GM19239 (cell line): ENCODE results near the gene BRIP1.
"Not testable (repeated sequence)": the region's sequence is repeated elsewhere in the genome, so short reads cannot be mapped to it uniquely, and the experiment has no call there.

Source experiments
- DNase-seq: peaks from one replicate; pipeline ENCODE4 v3.0.0; 2011; ENCODE audit warnings: low spot score; ENCODE audit not compliant: insufficient read length
- FAIRE-seq: peaks from 2 replicates; lab custom pipeline; 2011; peaks lifted over from hg19 to GRCh38; lab: Jason Lieb, UNC

Gene BRIP1

GRCh38 chr17:61862975-61863800 is at the start of gene BRIP1:
TSS of gene BRIP1 (minus strand) at chr17:61863528. CDS start at chr17:61861539, 1,989 bp downstream.
- DNase-seq (peak; percentile 74), FAIRE-seq (peak; percentile 97)

- no peak for FAIRE-seq
- DNase-seq, result no peak
These were observed 45.1 kb upstream of the BRIP1 start for GRCh38 chr17:61908292-61909037.

- FAIRE-seq, result no peak
- no peak for DNase-seq
These were observed 44.0 kb upstream of the BRIP1 start for GRCh38 chr17:61907361-61907760.

GRCh38 chr17:61904094-61904710 is 40.9 kb upstream of the BRIP1 start:
- peak; percentile 36 for DNase-seq
- peak; percentile 95 for FAIRE-seq

GRCh38 chr17:61903251-61903650 is 39.9 kb upstream of the BRIP1 start:
- FAIRE-seq, result no peak
- no peak for DNase-seq

- DNase-seq (no peak), FAIRE-seq (no peak)
These were observed 34.3 kb upstream of the BRIP1 start for GRCh38 chr17:61897548-61898180.

GRCh38 chr17:61895391-61895790 is 32.1 kb upstream of the BRIP1 start:
- no peak for DNase-seq

GRCh38 chr17:61894310-61894709 is 31.0 kb upstream of the BRIP1 start:
- DNase-seq, FAIRE-seq: not testable (repeated sequence)

More at GRCh38 chr17:61895391-61895790, 32.1 kb upstream of the BRIP1 start:
- no peak for FAIRE-seq

GRCh38 chr17:61887733-61888132 is 24.4 kb upstream of the BRIP1 start:
- not testable (repeated sequence) for DNase-seq, FAIRE-seq

GRCh38 chr17:61885865-61886264 is 22.5 kb upstream of the BRIP1 start:
- not testable (repeated sequence) for FAIRE-seq, DNase-seq

- DNase-seq (no peak), FAIRE-seq (no peak)
These were observed 21.5 kb upstream of the BRIP1 start for GRCh38 chr17:61884864-61885263.

- FAIRE-seq (no peak), DNase-seq (no peak)
These were observed 17.3 kb upstream of the BRIP1 start for GRCh38 chr17:61880589-61881102.

GRCh38 chr17:61878984-61879612 is 15.8 kb upstream of the BRIP1 start:
- no peak for DNase-seq
- no peak for FAIRE-seq

- DNase-seq, result no peak
- FAIRE-seq, result no peak
These were observed 15.2 kb upstream of the BRIP1 start for GRCh38 chr17:61878520-61878919.

GRCh38 chr17:61877837-61878236 is 14.5 kb upstream of the BRIP1 start:
- FAIRE-seq (no peak), DNase-seq (no peak)

GRCh38 chr17:61875804-61876203 is 12.5 kb upstream of the BRIP1 start:
- no peak for DNase-seq
- FAIRE-seq, result no peak

- FAIRE-seq (no peak), DNase-seq (no peak)
These were observed 12.0 kb upstream of the BRIP1 start for GRCh38 chr17:61875285-61875684.

- DNase-seq (no peak), FAIRE-seq (no peak)
These were observed 10.7 kb upstream of the BRIP1 start for GRCh38 chr17:61874075-61874474.

- DNase-seq (no peak), FAIRE-seq (no peak)
These were observed 8.8 kb upstream of the BRIP1 start for GRCh38 chr17:61872099-61872498.

- DNase-seq (no peak), FAIRE-seq (no peak)
These were observed 5.8 kb upstream of the BRIP1 start for GRCh38 chr17:61869138-61869537.
